DND-41 (cell line): Measurements from ENCODE around the gene UEVLD.
"Not testable (repeated sequence)": the region's sequence is repeated elsewhere in the genome, so short reads cannot be mapped to it uniquely, and the experiment has no call there.

Experiments used
- EZH2 ChIP-seq: IDR thresholded peaks from 3 replicates; pipeline ENCODE4 v1.6.1; 2012; ENCODE audit warnings: borderline replicate concordance, low read depth, mild to moderate bottlenecking, moderate library complexity, low read length, inconsistent platforms; ENCODE audit not compliant: severe bottlenecking
- TF ChIP-seq, protein P1 (sequence below): IDR thresholded peaks from 2 replicates; pipeline ENCODE4 v1.5.1; 2012; ENCODE audit warnings: borderline replicate concordance, low read length, moderate library complexity, mild to moderate bottlenecking; ENCODE audit not compliant: poor library complexity, severe bottlenecking; ENCODE audit errors: extremely low read depth

DNA sequence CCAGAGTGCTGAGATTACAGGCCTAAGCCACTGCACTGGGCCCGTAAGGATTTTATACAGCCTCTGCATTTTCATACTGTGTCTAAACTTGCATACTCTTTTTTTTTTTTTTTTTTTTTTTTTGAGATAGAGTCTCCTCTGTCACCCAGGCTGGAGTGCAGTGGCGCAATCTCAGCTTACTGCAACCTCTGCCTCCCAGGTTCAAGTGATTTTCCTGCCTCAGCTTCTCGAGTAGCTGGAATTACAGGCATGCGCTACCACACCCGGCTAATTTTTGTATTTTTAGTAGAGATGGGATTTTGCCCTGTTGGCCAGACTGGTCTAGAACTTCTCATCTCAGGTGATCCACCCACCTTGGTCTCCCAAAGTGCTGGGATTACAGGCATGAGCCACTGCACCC, 5.6 kb upstream of the UEVLD start:
- TF ChIP-seq EZH2, result not testable (repeated sequence)
- TF ChIP-seq, protein P1, sequence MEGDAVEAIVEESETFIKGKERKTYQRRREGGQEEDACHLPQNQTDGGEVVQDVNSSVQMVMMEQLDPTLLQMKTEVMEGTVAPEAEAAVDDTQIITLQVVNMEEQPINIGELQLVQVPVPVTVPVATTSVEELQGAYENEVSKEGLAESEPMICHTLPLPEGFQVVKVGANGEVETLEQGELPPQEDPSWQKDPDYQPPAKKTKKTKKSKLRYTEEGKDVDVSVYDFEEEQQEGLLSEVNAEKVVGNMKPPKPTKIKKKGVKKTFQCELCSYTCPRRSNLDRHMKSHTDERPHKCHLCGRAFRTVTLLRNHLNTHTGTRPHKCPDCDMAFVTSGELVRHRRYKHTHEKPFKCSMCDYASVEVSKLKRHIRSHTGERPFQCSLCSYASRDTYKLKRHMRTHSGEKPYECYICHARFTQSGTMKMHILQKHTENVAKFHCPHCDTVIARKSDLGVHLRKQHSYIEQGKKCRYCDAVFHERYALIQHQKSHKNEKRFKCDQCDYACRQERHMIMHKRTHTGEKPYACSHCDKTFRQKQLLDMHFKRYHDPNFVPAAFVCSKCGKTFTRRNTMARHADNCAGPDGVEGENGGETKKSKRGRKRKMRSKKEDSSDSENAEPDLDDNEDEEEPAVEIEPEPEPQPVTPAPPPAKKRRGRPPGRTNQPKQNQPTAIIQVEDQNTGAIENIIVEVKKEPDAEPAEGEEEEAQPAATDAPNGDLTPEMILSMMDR, result not testable (repeated sequence)
